Loucy (cell line): Measurements from ENCODE around the gene SPSB4.

Experiments used
- EZH2phosphoT487 ChIP-seq: fragments of 200-600 bp; IDR thresholded peaks from 2 replicates; pipeline ENCODE4 v1.6.1; 2018; ENCODE audit warnings: antibody characterized with exemption, mild to moderate bottlenecking, moderate library complexity, borderline replicate concordance
- TF ChIP-seq, protein P1 (sequence below): fragments of 200-600 bp; sonication (generic); conservative IDR thresholded peaks from 2 replicates; pipeline ENCODE4 v1.5.1; 2014; ENCODE audit warnings: mild to moderate bottlenecking, antibody characterized with exemption, low read length

DNA sequence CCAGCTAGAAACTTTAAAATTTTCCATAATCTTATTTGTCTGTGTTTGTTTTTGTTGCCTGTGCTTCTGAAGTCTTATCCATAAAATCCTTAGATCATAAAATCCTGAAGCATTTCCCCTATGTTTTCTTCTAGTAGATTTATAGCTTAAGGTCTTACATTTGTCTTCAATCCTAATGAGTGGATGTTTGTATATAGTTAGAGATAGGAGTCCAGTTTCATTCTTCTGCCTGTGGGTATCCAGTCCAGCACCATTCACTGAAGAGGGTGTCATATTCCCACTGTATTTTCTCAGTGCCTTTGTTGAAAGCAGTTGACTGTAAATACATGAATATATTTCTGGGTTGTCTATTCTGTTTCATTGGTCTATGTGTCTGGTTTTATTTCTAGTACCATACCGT lies 44.8 kb upstream of the SPSB4 start:
- TF ChIP-seq, protein P1, sequence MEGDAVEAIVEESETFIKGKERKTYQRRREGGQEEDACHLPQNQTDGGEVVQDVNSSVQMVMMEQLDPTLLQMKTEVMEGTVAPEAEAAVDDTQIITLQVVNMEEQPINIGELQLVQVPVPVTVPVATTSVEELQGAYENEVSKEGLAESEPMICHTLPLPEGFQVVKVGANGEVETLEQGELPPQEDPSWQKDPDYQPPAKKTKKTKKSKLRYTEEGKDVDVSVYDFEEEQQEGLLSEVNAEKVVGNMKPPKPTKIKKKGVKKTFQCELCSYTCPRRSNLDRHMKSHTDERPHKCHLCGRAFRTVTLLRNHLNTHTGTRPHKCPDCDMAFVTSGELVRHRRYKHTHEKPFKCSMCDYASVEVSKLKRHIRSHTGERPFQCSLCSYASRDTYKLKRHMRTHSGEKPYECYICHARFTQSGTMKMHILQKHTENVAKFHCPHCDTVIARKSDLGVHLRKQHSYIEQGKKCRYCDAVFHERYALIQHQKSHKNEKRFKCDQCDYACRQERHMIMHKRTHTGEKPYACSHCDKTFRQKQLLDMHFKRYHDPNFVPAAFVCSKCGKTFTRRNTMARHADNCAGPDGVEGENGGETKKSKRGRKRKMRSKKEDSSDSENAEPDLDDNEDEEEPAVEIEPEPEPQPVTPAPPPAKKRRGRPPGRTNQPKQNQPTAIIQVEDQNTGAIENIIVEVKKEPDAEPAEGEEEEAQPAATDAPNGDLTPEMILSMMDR, result no peak
- no peak for TF ChIP-seq EZH2phosphoT487
